ENCODE data around the gene ZNF568.

The ZNF568 gene

DNA sequence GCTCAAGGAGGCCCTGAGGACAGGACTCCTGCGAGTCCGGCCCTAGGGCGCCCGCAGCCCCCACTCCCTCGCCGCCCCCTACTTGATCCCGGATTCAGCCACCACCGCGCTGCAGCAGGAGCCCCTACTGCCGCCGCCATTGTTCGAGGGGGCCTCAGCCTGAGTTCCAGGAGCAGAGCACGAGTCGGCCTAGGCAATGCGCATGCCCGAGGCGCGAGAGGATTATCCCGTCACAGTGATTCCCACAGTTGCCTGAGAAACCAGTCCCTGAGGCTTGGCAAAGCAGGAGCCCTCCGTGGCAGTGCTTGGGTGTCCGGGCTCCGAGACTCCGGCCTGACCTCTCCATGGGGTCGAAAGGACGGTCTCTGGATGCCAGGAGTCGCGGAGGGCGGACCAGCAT, 93.7 kb downstream of the ZNF568 start:
- no peaks in the 10 kb centered on the region for H4K20me1 ChIP-seq (ENCODE audit: insufficient read depth, low read length)
- peaks cover 36% of the 10 kb centered on the region for H3K9me3 ChIP-seq (ENCODE audit: insufficient read depth, low read length, severe bottlenecking)
- H3K4me1 ChIP-seq (ENCODE audit: insufficient read depth, low read length) = no peaks in the 10 kb centered on the region
- H3K27me3 ChIP-seq (ENCODE audit: insufficient read depth, low read length, poor library complexity) = no peaks in the 10 kb centered on the region
- TF ChIP-seq, protein P1, sequence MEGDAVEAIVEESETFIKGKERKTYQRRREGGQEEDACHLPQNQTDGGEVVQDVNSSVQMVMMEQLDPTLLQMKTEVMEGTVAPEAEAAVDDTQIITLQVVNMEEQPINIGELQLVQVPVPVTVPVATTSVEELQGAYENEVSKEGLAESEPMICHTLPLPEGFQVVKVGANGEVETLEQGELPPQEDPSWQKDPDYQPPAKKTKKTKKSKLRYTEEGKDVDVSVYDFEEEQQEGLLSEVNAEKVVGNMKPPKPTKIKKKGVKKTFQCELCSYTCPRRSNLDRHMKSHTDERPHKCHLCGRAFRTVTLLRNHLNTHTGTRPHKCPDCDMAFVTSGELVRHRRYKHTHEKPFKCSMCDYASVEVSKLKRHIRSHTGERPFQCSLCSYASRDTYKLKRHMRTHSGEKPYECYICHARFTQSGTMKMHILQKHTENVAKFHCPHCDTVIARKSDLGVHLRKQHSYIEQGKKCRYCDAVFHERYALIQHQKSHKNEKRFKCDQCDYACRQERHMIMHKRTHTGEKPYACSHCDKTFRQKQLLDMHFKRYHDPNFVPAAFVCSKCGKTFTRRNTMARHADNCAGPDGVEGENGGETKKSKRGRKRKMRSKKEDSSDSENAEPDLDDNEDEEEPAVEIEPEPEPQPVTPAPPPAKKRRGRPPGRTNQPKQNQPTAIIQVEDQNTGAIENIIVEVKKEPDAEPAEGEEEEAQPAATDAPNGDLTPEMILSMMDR (IDR thresholded peaks at IDR 0.05; ENCODE audit: borderline replicate concordance, extremely low read depth, low read length, poor library complexity, severe bottlenecking) = no peak
- no peak for TF ChIP-seq EZH2 (IDR thresholded peaks at IDR 0.05; ENCODE audit: borderline replicate concordance, low read depth, low read length, severe bottlenecking)
- DNase-seq (no peak), ATAC-seq (ENCODE audit: insufficient read depth, low read depth) (no peak)
- no peak overlapping the region for H3K9ac ChIP-seq (ENCODE audit: low read depth, low read length)
- no peak overlapping the region for H3K27ac ChIP-seq (ENCODE audit: low read length)
- H3K4me2 ChIP-seq (ENCODE audit: insufficient read depth, low read length) = no peak overlapping the region
- H3K4me3 ChIP-seq (ENCODE audit: low read depth in 1 of 2, low read length in 2 of 2) = no peak overlapping the region
- no peak overlapping the region for H2AFZ ChIP-seq (ENCODE audit: low read depth, low read length)
- no peaks in the 10 kb centered on the region for H3K36me3 ChIP-seq (ENCODE audit: insufficient read depth, low read length)
- H3K79me2 ChIP-seq (ENCODE audit: insufficient read depth, low read length) = no peaks in the 10 kb centered on the region

DNA sequence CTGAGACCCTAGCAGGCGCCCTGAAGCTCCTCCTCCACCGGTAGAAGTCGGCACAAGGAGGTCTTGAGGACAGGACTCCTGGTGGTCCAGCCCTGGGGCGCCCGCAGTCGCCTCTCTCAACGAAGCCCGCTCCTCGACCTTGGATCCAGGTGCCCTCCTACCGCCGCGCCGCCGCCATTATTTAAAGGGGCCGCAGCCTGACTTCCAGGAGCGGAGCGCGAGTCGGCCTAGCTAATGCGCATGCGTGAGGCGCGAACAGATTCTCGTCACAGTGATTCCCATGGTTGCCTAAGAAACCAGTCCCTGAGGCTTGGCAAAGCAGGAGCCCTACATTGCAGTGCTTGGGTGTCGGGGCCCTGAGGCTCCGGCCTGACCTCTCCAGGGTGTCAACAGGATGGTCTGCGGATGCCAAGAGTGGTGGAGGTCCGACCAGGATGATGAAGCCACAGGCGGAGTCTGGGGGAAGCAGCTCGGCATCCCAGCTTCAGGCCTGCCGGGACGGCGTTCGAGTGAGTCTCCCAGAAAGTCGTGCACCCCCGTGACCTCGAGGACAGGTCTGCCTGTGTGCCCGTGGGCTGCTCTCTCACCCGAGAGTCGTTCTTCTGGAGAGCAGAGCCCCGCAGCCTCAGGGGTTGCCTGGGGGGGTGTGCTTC, 96.1 kb downstream of the ZNF568 start:
- TF ChIP-seq EZH2 (IDR thresholded peaks at IDR 0.05; ENCODE audit: borderline replicate concordance, low read depth, low read length, severe bottlenecking) = no peak
- TF ChIP-seq, protein P1 (IDR thresholded peaks at IDR 0.05; ENCODE audit: borderline replicate concordance, extremely low read depth, low read length, poor library complexity, severe bottlenecking) = no peak
- Histone ChIP-seq H3K36me3 (ENCODE audit: insufficient read depth, low read length) (no peaks in the 10 kb centered on the region), H3K27me3 (ENCODE audit: insufficient read depth, low read length, poor library complexity) (no peaks in the 10 kb centered on the region), H3K4me1 (ENCODE audit: insufficient read depth, low read length) (no peaks in the 10 kb centered on the region), H2AFZ (ENCODE audit: low read depth, low read length) (no peak overlapping the region), H3K9ac (ENCODE audit: low read depth, low read length) (no peak overlapping the region), H3K4me2 (ENCODE audit: insufficient read depth, low read length) (no peak overlapping the region), H3K9me3 (ENCODE audit: insufficient read depth, low read length, severe bottlenecking) (peaks cover 45% of the 10 kb centered on the region), H3K27ac (ENCODE audit: low read length) (no peak overlapping the region), H4K20me1 (ENCODE audit: insufficient read depth, low read length) (no peaks in the 10 kb centered on the region), H3K79me2 (ENCODE audit: insufficient read depth, low read length) (no peaks in the 10 kb centered on the region), H3K4me3 (ENCODE audit: low read depth in 1 of 2, low read length in 2 of 2) (no peak overlapping the region)
- ATAC-seq (ENCODE audit: insufficient read depth, low read depth) (no peak), DNase-seq (no peak)

DNA sequence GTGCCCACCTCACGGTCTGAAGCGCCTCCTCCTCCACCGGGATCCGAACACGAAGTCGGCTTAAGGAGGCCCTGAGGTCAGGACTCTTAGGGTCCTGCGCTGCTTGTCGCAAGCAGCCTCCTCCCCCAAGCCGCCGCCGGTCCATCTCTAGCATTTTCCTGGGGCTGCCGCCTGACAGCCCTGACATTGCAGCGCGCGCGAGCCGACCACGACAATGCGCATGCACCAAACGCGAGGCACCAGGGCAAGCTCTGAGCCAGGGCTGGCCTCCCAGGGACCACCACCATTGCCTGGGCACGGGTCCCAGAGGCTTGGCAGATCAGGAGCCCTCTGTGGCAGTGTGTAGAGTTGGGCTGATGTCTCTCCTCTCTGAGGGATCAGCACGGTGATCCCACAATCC, 98.3 kb downstream of the ZNF568 start:
- Histone ChIP-seq H3K9me3 (ENCODE audit: insufficient read depth, low read length, severe bottlenecking) (peaks cover 45% of the 10 kb centered on the region), H3K79me2 (ENCODE audit: insufficient read depth, low read length) (no peaks in the 10 kb centered on the region), H3K27me3 (ENCODE audit: insufficient read depth, low read length, poor library complexity) (no peaks in the 10 kb centered on the region), H4K20me1 (ENCODE audit: insufficient read depth, low read length) (no peaks in the 10 kb centered on the region), H3K4me3 (ENCODE audit: low read depth in 1 of 2, low read length in 2 of 2) (no peak overlapping the region), H3K36me3 (ENCODE audit: insufficient read depth, low read length) (no peaks in the 10 kb centered on the region), H3K4me2 (ENCODE audit: insufficient read depth, low read length) (no peak overlapping the region), H3K27ac (ENCODE audit: low read length) (no peak overlapping the region), H2AFZ (ENCODE audit: low read depth, low read length) (no peak overlapping the region), H3K4me1 (ENCODE audit: insufficient read depth, low read length) (no peaks in the 10 kb centered on the region), H3K9ac (ENCODE audit: low read depth, low read length) (no peak overlapping the region)
- ATAC-seq (ENCODE audit: insufficient read depth, low read depth) (no peak), DNase-seq (no peak)
- TF ChIP-seq EZH2 (IDR thresholded peaks at IDR 0.05; ENCODE audit: borderline replicate concordance, low read depth, low read length, severe bottlenecking) = no peak
- TF ChIP-seq, protein P1 (IDR thresholded peaks at IDR 0.05; ENCODE audit: borderline replicate concordance, extremely low read depth, low read length, poor library complexity, severe bottlenecking) = no peak
